A673 (cell line): ENCODE results near the gene PNMA6E. TPM values are rescaled to one million over a fixed set of nuclear protein-coding genes. Genes with fewer than 3 reads are reported as not detected.

ENCODE experiments used
- BruUV-seq: library from RNA; stranded (reverse); fragments of 400-500 nt; replicated peaks from 2 replicates; lab custom pipeline; 2021; lab: Mats Ljungman, UMichigan
- CTCF ChIA-PET: fragments of 300-600 bp; sonication (Branson Sonifier 250); formaldehyde crosslinking; loops from one replicate; lab custom pipeline; 2022; ENCODE audit warnings: antibody characterized with exemption; lab: Charles Lee
- POLR2A ChIA-PET: fragments of 300-600 bp; sonication (Branson Sonifier 250); formaldehyde crosslinking; loops from one replicate; lab custom pipeline; 2022; ENCODE audit warnings: antibody characterized with exemption; ENCODE audit not compliant: low non-redundant PET; lab: Charles Lee
- DNase-seq: peaks from one replicate; pipeline ENCODE4 v3.0.0-alpha.2; 2015; ENCODE audit warnings: low spot score
- H3K27ac ChIP-seq: fragments of 200-600 bp; sonication (generic); 2 replicates; pipeline ENCODE4 v1.5.1; 2016; ENCODE audit warnings: mixed run types, low read depth, mild to moderate bottlenecking, mixed read lengths, antibody characterized with exemption, low read length; ENCODE audit not compliant: poor library complexity, severe bottlenecking
- H3K27me3 ChIP-seq: fragments of 200-600 bp; sonication (generic); replicated peaks from 2 replicates; pipeline ENCODE4 v1.6.1; 2017; ENCODE audit warnings: mixed run types, low read depth, mild to moderate bottlenecking, mixed read lengths, antibody characterized with exemption, low read length; ENCODE audit not compliant: insufficient read depth, poor library complexity
- H3K36me3 ChIP-seq: fragments of 200-600 bp; sonication (generic); 2 replicates; pipeline ENCODE4 v1.6.1; 2016; ENCODE audit warnings: mixed run types, mild to moderate bottlenecking, mixed read lengths, antibody characterized with exemption, low read length; ENCODE audit not compliant: insufficient read depth, poor library complexity, severe bottlenecking
- H3K4me1 ChIP-seq: fragments of 200-600 bp; sonication (generic); 2 replicates; pipeline ENCODE4 v1.6.1; 2017; ENCODE audit warnings: mixed run types, mild to moderate bottlenecking, mixed read lengths, antibody characterized with exemption, low read length; ENCODE audit not compliant: insufficient read depth, poor library complexity, severe bottlenecking
- H3K4me3 ChIP-seq: fragments of 200-600 bp; sonication (generic); 2 replicates; pipeline ENCODE4 v1.5.1; 2016; ENCODE audit warnings: low read depth, mixed run types, mild to moderate bottlenecking, mixed read lengths, low read length; ENCODE audit not compliant: poor library complexity, severe bottlenecking
- H3K9me3 ChIP-seq: fragments of 200-600 bp; sonication (generic); 2 replicates; pipeline ENCODE4 v1.6.1; 2016; ENCODE audit warnings: mixed run types, low read depth, mild to moderate bottlenecking, mixed read lengths, antibody characterized with exemption, low read length; ENCODE audit not compliant: poor library complexity, severe bottlenecking
- EZH2 ChIP-seq: fragments of 200-600 bp; sonication (generic); IDR thresholded peaks from 2 replicates; pipeline ENCODE4 v1.6.1; 2017; ENCODE audit warnings: borderline replicate concordance, low read depth, mild to moderate bottlenecking, mixed read lengths, antibody characterized with exemption, low read length; ENCODE audit not compliant: poor library complexity, severe bottlenecking
- intact Hi-C: fragments of 100-400 bp; cut with micrococcal nuclease; formaldehyde crosslinking; loops from one replicate; pipeline ENCODE4 v1.10.0; 2022; ENCODE audit not compliant: unreplicated experiment
- total RNA-seq: library from RNA; stranded (reverse); gene quantifications from 2 replicates; pipeline ENCODE4 v1.2.3, GENCODE V29; 2021
- TF ChIP-seq, protein P1 (sequence below): fragments of 300-800, 200-600 bp; sonication (generic); conservative IDR thresholded peaks from 2 replicates; pipeline ENCODE4 v1.5.1; 2017; ENCODE audit warnings: low read depth, mild to moderate bottlenecking, antibody characterized with exemption, low read length, moderate library complexity, mixed read lengths

Gene PNMA6E
- total RNA-seq, 1 experiment from 2014 or later = not detected

DNA sequence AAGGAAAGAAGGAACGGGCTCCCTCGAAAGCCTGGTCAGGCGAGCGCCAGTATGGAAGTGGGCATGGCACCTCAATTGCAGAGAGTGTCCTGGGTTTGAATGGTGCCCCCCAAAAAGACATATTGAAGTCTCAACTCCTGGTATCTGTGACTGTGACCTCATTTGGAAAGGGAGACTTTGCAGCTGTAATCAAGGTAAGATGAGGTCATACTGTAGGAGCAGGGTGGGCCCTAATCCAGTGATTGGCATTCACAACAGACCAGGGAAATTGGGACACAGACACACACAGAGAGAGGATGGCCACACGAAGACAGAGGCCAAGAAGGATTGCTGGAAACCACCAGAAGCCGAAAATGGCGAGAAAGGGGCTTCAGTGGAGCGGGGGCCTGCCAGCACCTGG lies 16.5 kb upstream of the PNMA6E start:
- H3K9me3 ChIP-seq = no peaks in the 10 kb centered on the region
- no peaks in the 10 kb centered on the region for H3K4me1 ChIP-seq
- H3K4me3 ChIP-seq = no peak overlapping the region
- H3K27ac ChIP-seq = no peak overlapping the region
- intact Hi-C loops = no loop called here
- H3K27me3 ChIP-seq = no peaks in the 10 kb centered on the region
- ChIA-PET CTCF (no interaction called here), POLR2A (no interaction called here)
- TF ChIP-seq EZH2 = no peak
- TF ChIP-seq, protein P1, sequence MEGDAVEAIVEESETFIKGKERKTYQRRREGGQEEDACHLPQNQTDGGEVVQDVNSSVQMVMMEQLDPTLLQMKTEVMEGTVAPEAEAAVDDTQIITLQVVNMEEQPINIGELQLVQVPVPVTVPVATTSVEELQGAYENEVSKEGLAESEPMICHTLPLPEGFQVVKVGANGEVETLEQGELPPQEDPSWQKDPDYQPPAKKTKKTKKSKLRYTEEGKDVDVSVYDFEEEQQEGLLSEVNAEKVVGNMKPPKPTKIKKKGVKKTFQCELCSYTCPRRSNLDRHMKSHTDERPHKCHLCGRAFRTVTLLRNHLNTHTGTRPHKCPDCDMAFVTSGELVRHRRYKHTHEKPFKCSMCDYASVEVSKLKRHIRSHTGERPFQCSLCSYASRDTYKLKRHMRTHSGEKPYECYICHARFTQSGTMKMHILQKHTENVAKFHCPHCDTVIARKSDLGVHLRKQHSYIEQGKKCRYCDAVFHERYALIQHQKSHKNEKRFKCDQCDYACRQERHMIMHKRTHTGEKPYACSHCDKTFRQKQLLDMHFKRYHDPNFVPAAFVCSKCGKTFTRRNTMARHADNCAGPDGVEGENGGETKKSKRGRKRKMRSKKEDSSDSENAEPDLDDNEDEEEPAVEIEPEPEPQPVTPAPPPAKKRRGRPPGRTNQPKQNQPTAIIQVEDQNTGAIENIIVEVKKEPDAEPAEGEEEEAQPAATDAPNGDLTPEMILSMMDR = no peak
- H3K36me3 ChIP-seq = no peaks in the 10 kb centered on the region
- no peak for DNase-seq
- no TSS peak for BruUV-seq

DNA sequence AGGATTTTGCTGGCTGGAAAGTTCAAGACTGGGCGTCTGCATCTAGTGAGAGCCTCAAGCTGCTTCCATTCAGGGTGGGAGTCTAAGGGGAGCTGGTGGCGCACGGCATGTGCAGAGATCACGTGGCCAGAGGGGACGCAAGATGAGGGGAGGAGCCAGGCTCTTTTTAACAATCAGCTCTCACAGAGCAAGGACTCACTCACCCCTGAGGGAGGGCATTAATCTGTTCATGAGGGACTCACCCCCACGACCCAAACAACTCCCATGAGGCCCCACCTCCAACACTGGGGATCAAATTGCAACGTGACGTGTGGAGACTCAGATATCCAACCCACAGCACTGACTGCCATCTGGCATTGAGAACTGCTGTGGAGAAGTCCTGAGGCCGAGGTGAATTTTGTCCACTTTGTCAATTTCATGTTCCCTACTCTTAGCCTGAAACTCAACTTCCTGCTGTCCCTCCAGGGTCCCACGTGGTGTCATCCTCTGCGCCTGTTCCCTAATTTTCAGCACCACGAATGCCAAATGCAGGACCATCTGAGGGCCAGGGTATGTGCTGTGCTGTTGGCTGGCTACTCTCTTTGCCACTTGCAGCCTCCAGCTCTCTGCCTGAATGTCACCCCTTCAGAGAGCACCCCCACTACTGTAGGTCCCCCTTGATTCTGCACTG lies 15.8 kb upstream of the PNMA6E start:
- intact Hi-C loops = no loop called here
- no peak for DNase-seq
- no peaks in the 10 kb centered on the region for H3K27me3 ChIP-seq
- no peaks in the 10 kb centered on the region for H3K4me1 ChIP-seq
- BruUV-seq = no TSS peak
- H3K4me3 ChIP-seq = no peak overlapping the region
- no peaks in the 10 kb centered on the region for H3K9me3 ChIP-seq
- H3K36me3 ChIP-seq = no peaks in the 10 kb centered on the region
- ChIA-PET CTCF (interaction anchor here (0.6 kb wide), 2 partner anchors 25 to 250 kb away, joined by 5 to 10 read pairs; no protein-coding TSS in a partner anchor), POLR2A (no interaction called here)
- TF ChIP-seq EZH2 = no peak
- TF ChIP-seq, protein P1 = no peak
- no peak overlapping the region for H3K27ac ChIP-seq

- no peak for TF ChIP-seq EZH2
- TF ChIP-seq, protein P1 = no peak
- H3K27ac ChIP-seq = no peak overlapping the region
- no peaks in the 10 kb centered on the region for H3K27me3 ChIP-seq
- no TSS peak for BruUV-seq
- ChIA-PET POLR2A (no interaction called here), CTCF (no interaction called here)
- no peaks in the 10 kb centered on the region for H3K36me3 ChIP-seq
- DNase-seq = no peak
- no peaks in the 10 kb centered on the region for H3K4me1 ChIP-seq
- H3K9me3 ChIP-seq = no peaks in the 10 kb centered on the region
- H3K4me3 ChIP-seq = no peak overlapping the region
- intact Hi-C loops = no loop called here
Observed at GRCh38 chrX:153414856-153415510, 13.8 kb upstream of the PNMA6E start.
